ENCODE results near the gene KSR2. TPM values are rescaled to one million over a fixed set of nuclear protein-coding genes. Genes with fewer than 3 reads are reported as not detected.

The KSR2 gene
- total and polyA plus RNA-seq, 7 donors, result under 0.01 to 1.1 (median 0.41) TPM

GRCh38 chr12:117718141-117718540 is 250.6 kb downstream of the KSR2 start:
- Histone ChIP-seq H3K4me1 (no peaks in the 10 kb centered on the region), H3K4me3 (no peak overlapping the region), H3K9me3 (no peaks in the 10 kb centered on the region), H3K36me3 (no peaks in the 10 kb centered on the region), H3K27me3 (no peaks in the 10 kb centered on the region), H3K27ac (no peak overlapping the region)
- DNase-seq, result no peak
- TF ChIP-seq EP300 (IDR thresholded peaks at IDR 0.05) (no peak), CTCF (IDR thresholded peaks at IDR 0.05) (no peak), POLR2AphosphoS5 (IDR thresholded peaks at IDR 0.05) (no peak), POLR2A (IDR thresholded peaks at IDR 0.05) (no peak)
- intact Hi-C loops (cut with DNase I), result no loop called here
- 83 to 84% methylated on average over 1 of the region's 1 CpG for WGBS, 2 donors

GRCh38 chr12:117714203-117714602 is 254.6 kb downstream of the KSR2 start:
- no peak overlapping the region for H3K4me3 ChIP-seq
- intact Hi-C loops (cut with DNase I), result no loop called here
- H3K4me1 ChIP-seq, result no peaks in the 10 kb centered on the region

GRCh38 chr12:117710121-117710520 is 258.7 kb downstream of the KSR2 start:
- Histone ChIP-seq H3K36me3 (no peaks in the 10 kb centered on the region), H3K4me3 (no peak overlapping the region), H3K4me1 (no peaks in the 10 kb centered on the region), H3K9me3 (no peaks in the 10 kb centered on the region), H3K27ac (no peak overlapping the region), H3K27me3 (peaks cover 0 to 9% (median 0%) of the 10 kb centered on the region in 3 donors)
- no peak for DNase-seq
- WGBS, 2 donors, result 90 to 94% methylated on average over 9 of the region's 9 CpGs
- intact Hi-C loops (cut with DNase I), result no loop called here
- TF ChIP-seq EP300 (IDR thresholded peaks at IDR 0.05) (no peak), CTCF (IDR thresholded peaks at IDR 0.05) (no peak), POLR2A (IDR thresholded peaks at IDR 0.05) (no peak), POLR2AphosphoS5 (IDR thresholded peaks at IDR 0.05) (no peak)

More at GRCh38 chr12:117714203-117714602, 254.6 kb downstream of the KSR2 start:
- Histone ChIP-seq H3K27me3 (peaks cover 0 to 9% (median 0%) of the 10 kb centered on the region in 3 donors), H3K27ac (no peak overlapping the region), H3K9me3 (no peaks in the 10 kb centered on the region), H3K36me3 (no peaks in the 10 kb centered on the region)
- no peak for DNase-seq
- TF ChIP-seq CTCF (IDR thresholded peaks at IDR 0.05) (no peak), EP300 (IDR thresholded peaks at IDR 0.05) (no peak), POLR2AphosphoS5 (IDR thresholded peaks at IDR 0.05) (no peak), POLR2A (IDR thresholded peaks at IDR 0.05) (no peak)
- 70 to 71% methylated on average over 4 of the region's 4 CpGs for WGBS, 2 donors

DNA sequence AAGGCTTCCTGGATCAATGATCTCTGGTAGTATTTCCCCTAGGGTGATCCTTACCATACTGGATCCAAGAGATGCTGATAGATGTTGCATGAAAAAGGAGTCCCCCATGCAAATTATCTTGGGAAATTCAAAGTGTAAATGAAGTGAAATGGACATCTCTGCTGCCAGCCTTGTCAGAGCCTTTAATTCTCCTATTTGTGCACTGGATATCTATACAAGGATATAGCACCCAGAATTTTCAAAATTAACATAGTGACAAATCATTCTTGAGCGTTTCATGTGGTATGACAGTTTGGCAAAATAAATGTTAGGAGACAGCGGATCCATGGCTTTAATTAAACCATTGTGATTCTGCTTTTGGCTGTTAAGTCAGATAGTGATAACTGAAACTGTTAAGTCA is 260.9 kb downstream of the KSR2 start:
- Histone ChIP-seq H3K36me3 (no peaks in the 10 kb centered on the region), H3K27ac (no peak overlapping the region), H3K4me3 (no peak overlapping the region), H3K27me3 (peaks cover 0 to 9% (median 0%) of the 10 kb centered on the region in 3 donors), H3K9me3 (no peaks in the 10 kb centered on the region), H3K4me1 (no peaks in the 10 kb centered on the region)
- 84 to 86% methylated on average over 2 of the region's 2 CpGs for WGBS, 2 donors
- intact Hi-C loops (cut with DNase I), result no loop called here
- no peak for DNase-seq
- TF ChIP-seq POLR2A (IDR thresholded peaks at IDR 0.05) (no peak), EP300 (IDR thresholded peaks at IDR 0.05) (no peak), CTCF (IDR thresholded peaks at IDR 0.05) (no peak), POLR2AphosphoS5 (IDR thresholded peaks at IDR 0.05) (no peak)

DNA sequence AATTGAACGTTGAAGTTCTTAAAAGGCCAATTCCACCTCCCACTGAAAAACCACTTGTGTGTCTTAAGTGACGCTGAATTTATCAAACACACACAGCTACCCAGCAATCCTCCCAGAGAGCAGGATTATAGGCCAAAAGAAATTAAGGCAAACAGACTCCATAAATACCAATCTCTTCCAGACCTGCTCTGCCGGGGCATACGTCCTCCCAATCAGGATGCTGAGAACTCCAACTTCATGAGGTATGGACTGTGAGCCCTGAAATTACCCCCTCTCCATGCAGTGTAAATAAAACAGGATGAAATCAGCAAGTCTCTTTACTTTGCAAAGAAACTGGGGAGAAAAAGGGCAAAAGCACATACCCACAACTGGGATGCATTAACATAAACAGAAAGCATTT is 265.2 kb downstream of the KSR2 start:
- no peak for DNase-seq
- TF ChIP-seq EP300 (IDR thresholded peaks at IDR 0.05) (no peak), POLR2AphosphoS5 (IDR thresholded peaks at IDR 0.05) (no peak), CTCF (IDR thresholded peaks at IDR 0.05) (no peak), POLR2A (IDR thresholded peaks at IDR 0.05) (no peak)
- Histone ChIP-seq H3K36me3 (no peaks in the 10 kb centered on the region), H3K9me3 (no peaks in the 10 kb centered on the region), H3K4me1 (no peaks in the 10 kb centered on the region), H3K4me3 (no peak overlapping the region), H3K27me3 (no peaks in the 10 kb centered on the region), H3K27ac (no peak overlapping the region)
- intact Hi-C loops (cut with DNase I), result no loop called here
- WGBS, 2 donors, result 63 to 66% methylated on average over 4 of the region's 4 CpGs
